SIG-M5 treated with dmso at 0.1 percent for 504 hours (cell line): Measurements from ENCODE around the gene ARL2.
A peak's percentile ranks its signal among the peaks of the same experiment; 100 is the strongest.

Experiments used
- DNase-seq: peaks from one replicate; lab custom pipeline; 2025; ENCODE audit not compliant: unreplicated experiment; lab: John Stamatoyannopoulos, UW

The ARL2 gene

DNA sequence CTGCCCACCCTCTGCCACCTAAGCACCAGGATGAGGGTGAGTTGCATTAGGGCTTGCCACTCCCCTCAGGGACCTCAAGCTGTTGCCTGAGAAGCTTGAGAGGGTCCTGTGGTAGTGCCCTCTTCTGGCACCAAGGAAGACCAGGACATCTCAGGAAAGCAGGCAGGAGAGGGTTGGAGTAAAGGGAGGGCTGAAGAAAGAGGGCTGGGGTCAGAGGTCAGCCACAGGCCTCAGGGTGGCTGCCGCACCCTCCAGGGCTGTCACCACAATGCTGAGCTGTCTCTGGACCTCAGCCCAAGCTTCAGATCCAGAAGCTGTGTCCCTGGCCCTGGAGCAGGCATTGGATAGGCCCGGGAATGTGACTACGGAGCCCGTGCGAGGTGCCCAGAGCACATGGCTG lies 31.1 kb downstream of the ARL2 start:
- DNase-seq = no peak

DNA sequence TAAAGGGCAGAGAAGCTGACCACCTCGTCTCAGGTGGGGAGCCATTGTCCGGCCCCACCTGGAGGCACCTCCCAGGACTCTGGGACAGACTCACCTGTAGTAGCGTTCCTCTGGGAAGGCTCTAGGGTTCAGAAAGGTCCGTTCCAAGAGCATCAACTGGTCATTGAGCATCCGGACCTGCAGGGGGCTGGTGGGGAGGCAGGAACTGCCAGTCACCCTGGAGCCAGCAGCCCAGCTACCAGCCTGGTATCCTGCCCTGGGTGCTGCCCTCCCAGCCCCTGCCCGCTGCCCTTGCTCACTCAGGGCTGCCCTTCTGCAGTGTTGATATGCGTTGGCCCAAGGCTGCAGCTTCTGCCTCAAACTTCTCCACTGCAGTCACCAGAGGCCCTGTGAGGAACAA lies 31.8 kb downstream of the ARL2 start:
- DNase-seq = no peak

GRCh38 chr11:65047581-65048422 lies 33.8 kb downstream of the ARL2 start:
- DNase-seq = no peak

- no peak for DNase-seq
Observed at GRCh38 chr11:65051398-65051858, 37.5 kb downstream of the ARL2 start.

DNA sequence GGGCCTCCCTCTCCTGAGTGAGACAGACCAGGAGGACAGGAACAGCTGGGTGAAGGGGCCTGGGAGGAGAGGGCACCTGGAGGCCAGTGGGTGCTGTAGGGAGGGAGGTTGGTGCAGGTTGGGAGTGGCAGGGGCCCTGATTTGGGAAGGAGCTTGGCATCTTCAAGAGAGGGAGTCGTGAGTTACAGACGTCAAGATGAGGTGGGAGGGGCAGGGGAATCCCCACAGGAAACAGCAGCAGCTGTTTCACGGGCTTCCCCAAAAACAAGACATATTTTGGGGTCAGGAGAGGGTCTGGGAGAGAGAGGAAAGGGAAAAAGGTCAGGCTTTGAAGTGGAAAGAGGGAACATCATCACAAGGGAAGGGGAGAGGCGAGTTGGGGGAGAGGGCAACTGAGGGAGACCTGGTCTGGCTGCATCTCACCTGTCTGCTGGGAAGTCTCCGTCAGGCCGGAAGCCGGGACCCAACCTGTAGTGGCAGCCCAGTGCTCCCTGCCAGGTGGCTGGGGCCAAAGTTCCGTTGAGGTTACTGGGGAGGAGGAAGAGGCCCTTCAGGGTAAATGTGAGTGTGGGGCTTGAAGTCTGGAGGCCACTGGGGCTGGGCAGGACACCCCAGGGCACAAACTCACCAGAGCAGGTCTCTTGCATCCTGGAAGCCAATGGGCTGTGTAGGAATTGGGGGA lies 40.0 kb downstream of the ARL2 start:
- no peak for DNase-seq

- DNase-seq = no peak
Observed at GRCh38 chr11:65055538-65055937, 41.6 kb downstream of the ARL2 start.

DNA sequence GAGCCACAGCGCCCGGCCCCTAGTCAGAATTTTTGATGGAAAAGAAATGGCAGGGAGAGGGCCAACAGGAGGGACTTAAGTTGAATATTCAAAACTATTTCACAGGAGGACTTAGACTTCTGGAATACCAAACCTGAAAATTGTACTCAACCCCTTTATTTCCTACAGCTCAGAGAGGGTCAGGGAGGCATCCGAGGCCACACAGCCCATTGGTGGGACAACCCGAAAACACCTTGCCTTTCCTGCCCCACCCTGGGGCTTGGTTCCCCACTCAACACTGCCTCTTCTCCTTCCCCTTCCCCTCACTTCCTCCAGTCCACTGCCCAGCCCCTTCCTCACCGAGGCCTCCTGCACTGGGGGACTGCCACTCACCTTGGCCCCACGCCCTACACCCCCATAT lies 43.0 kb downstream of the ARL2 start:
- DNase-seq = no peak

DNA sequence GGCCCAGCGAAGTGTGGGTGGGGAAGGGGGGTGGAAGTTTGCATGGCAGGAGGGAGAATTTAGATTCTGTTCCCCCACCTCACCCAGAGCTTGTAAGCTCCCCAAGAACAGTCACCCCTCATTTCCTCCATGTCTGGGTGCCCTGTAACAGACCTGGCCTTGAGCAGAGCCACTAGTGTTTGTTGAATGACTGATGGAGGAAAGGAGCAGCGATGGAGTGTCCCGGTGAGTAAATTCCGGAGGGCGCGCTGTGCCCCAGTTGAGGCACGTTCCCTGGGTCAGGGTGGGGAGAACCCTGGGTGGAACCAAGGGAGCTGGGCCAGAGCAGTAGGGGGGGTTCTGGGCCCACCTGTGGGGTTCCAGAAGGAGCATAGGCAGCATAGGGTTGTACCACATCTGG lies 43.6 kb downstream of the ARL2 start:
- no peak for DNase-seq

GRCh38 chr11:65058012-65058411 lies 44.1 kb downstream of the ARL2 start:
- no peak for DNase-seq

GRCh38 chr11:65058419-65059054 lies 44.6 kb downstream of the ARL2 start, which contains the start of gene NAALADL1:
Gene NAALADL1, minus strand, starts transcription at chr11:65058553. Its CDS starts 32 bp downstream, at chr11:65058521.
- DNase-seq = no peak

DNA sequence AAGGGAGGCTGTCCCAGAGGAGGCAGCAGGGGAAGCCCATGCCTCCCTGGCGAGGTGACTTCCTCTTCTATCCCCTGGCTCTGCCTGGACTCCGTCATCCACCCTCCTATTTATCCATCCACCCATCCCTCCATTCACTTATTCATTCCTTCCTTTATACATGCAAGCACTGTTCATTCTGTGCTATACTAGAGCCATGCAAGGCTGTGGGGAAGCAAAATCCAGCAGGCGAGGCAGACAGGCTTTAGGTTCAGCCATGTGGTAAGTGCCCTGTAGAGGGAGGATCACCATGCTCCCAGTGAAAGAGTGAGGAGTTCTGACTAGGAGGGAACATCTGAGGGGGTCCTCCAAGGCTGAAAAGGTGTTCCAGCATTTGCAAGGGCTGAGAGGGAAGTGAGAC lies 45.6 kb downstream of the ARL2 start:
- DNase-seq = no peak

- no peak for DNase-seq
Observed at GRCh38 chr11:65059959-65060824, 46.2 kb downstream of the ARL2 start.

- no peak for DNase-seq
Observed at GRCh38 chr11:65060913-65061408, 47.0 kb downstream of the ARL2 start.

DNA sequence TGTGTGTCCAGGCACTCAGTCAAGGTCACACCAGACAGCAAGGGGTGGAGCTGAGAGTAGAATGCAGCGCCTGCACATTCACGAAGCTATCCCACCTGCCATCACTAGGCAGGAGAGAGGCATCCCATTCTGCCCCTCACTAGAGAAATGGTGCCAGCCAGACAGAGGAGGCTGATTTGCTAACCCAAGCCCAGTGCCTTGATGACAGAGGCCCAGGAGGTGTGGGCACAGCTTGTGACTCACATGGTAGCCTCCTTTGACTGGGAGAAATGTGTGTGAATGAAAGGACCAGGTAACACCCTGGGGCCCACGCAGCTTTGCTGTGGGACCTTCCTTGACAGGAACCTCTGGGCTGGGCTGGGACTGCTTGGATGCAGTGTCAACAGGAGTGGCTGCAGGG lies 49.6 kb downstream of the ARL2 start:
- no peak for DNase-seq

GRCh38 chr11:65064847-65065240 lies 50.9 kb downstream of the ARL2 start:
- no peak for DNase-seq

DNA sequence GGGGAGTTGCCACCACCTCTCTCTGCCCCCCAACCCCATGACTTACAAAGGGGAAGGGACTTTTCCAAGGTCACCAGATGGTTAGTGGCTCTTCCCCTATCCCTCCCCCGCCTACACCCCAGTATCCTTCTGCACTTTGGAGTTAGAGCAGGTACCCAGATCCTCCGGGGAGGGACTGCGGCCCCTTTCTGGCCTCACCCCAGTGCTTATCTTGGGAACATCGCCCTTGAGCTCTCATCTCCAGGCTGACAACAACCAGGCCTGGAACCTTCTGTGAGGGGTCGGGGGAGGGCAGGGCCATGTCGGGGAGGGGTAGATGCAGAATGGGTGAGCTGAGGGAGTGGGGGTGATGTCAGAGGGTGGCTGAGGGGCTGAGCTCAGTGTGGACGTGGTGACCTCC lies 51.9 kb downstream of the ARL2 start:
- DNase-seq = no peak

DNA sequence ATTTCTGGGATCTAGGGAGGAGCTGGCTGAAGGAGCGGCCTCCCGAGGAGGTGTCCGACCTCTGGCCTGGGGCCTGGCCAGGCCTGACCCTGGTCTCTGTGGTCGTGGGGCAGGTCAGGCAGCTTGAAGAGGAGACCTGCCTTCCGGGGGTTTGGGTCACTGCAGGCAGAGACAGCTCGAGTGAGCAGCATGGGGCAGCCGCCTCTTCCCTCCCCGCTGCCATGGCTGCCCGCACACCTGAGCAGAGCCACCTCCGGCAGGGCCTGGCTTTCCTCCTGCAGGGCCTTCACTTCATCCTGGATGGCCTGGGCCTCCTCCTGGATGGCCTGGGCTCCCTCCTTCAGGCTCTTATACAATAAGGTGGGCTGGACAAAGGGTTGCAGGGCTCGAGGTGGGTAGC lies 52.4 kb downstream of the ARL2 start:
- DNase-seq = no peak

DNA sequence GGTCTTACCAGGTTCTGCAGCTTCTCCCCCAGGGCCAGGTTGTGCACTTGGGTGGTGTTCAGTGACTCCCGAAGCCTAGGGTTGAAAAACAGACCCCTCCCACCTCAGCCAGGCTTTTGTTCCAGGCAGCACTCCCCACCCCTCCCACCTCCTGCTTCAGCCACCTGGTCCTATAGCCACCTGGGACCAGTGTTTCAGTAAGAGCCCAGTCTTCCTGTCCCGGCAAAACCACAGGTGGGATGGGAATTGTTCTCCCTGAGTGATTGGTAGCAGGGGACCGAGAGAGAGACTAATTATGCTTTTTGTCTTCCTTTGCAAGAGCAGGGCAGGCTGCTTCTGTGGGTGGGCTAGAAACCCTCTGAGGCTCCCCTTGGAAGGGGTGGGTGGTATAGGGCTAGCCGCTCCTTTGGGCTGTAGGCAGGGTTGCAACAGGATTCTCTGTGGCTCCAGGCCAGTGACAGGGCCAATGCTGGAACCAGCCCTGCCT lies 52.9 kb downstream of the ARL2 start:
- no peak for DNase-seq

- DNase-seq = no peak
Observed at GRCh38 chr11:65067446-65067845, 53.5 kb downstream of the ARL2 start.

GRCh38 chr11:65069217-65069616 lies 55.3 kb downstream of the ARL2 start:
- DNase-seq = peak; percentile 51
